Neural progenitor cell (in vitro differentiated cells): ENCODE data around the gene CLSTN3.

ENCODE experiments used
- EZH2 ChIP-seq: fragments of 200-600 bp; sonication (generic); IDR thresholded peaks from 2 replicates; pipeline ENCODE4 v1.6.1; 2017; ENCODE audit warnings: antibody characterized with exemption, mild to moderate bottlenecking, moderate library complexity
- TF ChIP-seq, protein P1 (sequence below): fragments of 200-600 bp; sonication (generic); IDR thresholded peaks from 2 replicates; pipeline ENCODE4 v1.5.1; 2017; ENCODE audit warnings: antibody characterized with exemption, mild to moderate bottlenecking

DNA sequence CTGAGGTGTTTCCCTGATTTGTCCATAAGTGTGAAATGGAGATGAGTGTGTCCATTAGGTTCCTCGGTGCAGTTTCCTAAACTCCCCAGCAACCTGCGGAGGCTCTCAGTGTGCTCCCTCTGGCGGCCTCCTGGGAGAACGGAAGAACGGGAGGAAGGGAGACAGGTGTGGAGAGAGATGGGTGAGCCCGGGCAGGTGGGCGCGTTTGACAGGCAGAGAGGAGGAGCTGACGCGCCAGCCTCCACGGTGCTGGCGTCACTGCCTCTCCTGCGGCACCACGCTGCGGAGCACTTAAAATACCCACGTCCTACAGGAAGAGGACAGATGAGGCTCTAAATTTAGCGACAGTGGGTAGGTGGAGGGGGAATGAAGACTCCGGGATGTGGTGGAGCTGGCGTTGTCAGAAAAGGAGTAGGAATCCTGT lies 32.5 kb downstream of the CLSTN3 start:
- TF ChIP-seq, protein P1, sequence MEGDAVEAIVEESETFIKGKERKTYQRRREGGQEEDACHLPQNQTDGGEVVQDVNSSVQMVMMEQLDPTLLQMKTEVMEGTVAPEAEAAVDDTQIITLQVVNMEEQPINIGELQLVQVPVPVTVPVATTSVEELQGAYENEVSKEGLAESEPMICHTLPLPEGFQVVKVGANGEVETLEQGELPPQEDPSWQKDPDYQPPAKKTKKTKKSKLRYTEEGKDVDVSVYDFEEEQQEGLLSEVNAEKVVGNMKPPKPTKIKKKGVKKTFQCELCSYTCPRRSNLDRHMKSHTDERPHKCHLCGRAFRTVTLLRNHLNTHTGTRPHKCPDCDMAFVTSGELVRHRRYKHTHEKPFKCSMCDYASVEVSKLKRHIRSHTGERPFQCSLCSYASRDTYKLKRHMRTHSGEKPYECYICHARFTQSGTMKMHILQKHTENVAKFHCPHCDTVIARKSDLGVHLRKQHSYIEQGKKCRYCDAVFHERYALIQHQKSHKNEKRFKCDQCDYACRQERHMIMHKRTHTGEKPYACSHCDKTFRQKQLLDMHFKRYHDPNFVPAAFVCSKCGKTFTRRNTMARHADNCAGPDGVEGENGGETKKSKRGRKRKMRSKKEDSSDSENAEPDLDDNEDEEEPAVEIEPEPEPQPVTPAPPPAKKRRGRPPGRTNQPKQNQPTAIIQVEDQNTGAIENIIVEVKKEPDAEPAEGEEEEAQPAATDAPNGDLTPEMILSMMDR, result peak; percentile 67
- no peak for TF ChIP-seq EZH2
